Fibroblast of pulmonary artery (primary cell): ENCODE data around the gene SERPINA1.

Experiments used
- DNase-seq: peaks from one replicate; pipeline ENCODE4 v3.0.0-alpha.2; 2010; ENCODE audit warnings: low read depth
- H3K4me3 ChIP-seq: replicated peaks from 2 replicates; pipeline ENCODE4 v1.5.1; 2011; ENCODE audit warnings: low read depth, mild to moderate bottlenecking, control low read depth, low read length, moderate library complexity
- CTCF ChIP-seq: IDR thresholded peaks from 2 replicates; pipeline ENCODE4 v1.5.1; 2011; ENCODE audit warnings: mild to moderate bottlenecking, control low read depth, low read length, inconsistent platforms; ENCODE audit errors: missing control alignments

SERPINA1 gene

GRCh38 chr14:94379291-94380224 is 8.8 kb downstream of the SERPINA1 start:
- no peak for DNase-seq
- TF ChIP-seq CTCF = no peak
- no peak overlapping the region for H3K4me3 ChIP-seq

DNA sequence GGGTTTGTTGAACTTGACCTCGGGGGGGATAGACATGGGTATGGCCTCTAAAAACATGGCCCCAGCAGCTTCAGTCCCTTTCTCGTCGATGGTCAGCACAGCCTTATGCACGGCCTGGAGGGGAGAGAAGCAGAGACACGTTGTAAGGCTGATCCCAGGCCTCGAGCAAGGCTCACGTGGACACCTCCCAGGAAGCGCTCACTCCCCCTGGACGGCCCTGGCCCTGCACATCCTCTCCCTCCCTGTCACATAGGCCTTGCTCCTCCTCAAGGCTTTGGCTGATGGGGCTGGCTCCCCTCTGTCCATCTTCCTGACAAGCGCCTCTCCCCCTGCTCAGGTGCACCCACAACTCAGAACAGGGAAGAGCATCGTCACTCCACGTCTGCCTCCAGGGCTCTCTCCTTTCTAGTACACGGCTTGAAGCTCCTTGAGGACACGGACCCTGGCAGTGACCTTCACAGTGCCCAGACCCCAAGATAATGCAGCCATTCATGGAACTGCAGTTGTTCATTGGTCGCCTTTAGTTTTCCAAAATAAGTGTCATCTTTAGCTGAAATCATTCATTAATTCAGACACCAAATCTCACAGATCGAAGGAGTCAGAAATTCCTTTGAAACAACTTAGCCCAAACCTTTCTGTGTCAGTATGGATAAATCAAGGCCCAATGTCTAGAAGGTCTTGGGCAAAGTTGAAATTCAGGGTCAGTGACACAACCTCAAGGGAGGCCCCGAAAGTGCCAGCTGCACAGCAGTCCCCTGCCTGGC is 9.7 kb downstream of the SERPINA1 start:
- no peak overlapping the region for H3K4me3 ChIP-seq
- DNase-seq = no peak
- no peak for TF ChIP-seq CTCF

DNA sequence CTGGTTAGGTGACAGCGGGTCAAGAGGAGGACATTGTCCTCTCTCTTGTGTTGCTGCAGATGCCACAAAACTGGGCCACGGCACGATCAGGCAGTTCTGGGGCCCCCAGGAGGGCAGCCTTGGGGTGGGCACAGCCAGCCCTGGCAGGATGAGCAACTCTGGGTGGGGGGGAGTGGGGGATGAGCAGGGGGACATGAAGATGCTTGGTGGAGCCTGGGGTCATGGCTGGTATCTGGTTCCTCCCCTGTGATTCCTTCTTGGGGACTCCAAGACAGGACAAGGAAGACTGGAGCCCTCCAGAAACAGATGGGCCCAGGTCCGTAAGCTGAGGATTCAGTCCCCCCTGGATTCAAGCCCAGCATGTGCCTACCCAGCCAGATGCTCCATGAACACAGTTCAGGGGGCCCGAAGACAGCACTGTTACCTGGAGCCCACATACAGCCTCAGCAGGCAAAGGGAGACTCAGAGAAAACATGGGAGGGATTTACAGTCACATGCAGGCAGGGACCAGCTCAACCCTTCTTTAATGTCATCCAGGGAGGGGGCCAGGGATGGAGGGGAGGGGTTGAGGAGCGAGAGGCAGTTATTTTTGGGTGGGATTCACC is 10.4 kb downstream of the SERPINA1 start:
- H3K4me3 ChIP-seq = no peak overlapping the region
- DNase-seq = no peak
- no peak for TF ChIP-seq CTCF

GRCh38 chr14:94376976-94377865 is 11.2 kb downstream of the SERPINA1 start:
- DNase-seq = no peak
- TF ChIP-seq CTCF = no peak
- no peak overlapping the region for H3K4me3 ChIP-seq

GRCh38 chr14:94376108-94376975 is 12.1 kb downstream of the SERPINA1 start:
- no peak for DNase-seq
- no peak overlapping the region for H3K4me3 ChIP-seq
- no peak for TF ChIP-seq CTCF
